GM15510 (cell line): ENCODE results near the gene ADGRF3.

Experiments used
- POLR2A ChIP-seq: IDR thresholded peaks from 3 replicates; pipeline ENCODE4 v1.6.1; 2011; ENCODE audit warnings: borderline replicate concordance; ENCODE audit not compliant: insufficient read length; ENCODE audit errors: extremely low read depth

The ADGRF3 gene

DNA sequence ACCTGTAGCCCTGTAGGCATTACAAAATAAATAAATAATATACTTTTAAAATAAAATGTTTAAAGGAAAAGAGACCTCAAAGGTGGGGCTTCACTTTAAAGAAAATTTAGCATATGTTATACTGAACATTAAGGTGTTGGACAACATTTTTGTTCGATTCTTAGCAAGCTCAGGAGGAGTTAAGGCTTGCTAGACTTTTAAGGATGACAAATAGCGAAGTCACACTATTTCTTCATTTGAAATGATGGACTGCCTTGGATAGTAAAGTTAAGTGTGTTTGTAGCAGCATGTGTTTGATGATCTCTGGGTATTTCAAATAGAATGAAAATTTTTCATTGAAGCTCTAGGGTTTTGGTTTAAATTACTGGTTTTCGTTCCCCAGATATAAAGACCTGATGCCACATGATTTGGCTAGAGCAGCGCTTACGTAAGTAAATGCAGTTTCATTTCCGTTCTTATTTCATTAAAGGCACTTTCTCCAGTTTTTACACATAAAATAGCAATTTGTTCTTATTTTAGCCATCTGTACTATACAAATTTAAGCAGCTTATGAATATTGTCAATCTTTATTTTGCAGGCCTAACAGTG, 76.9 kb downstream of the ADGRF3 start:
- TF ChIP-seq POLR2A: no peak

- no peak for TF ChIP-seq POLR2A
Measured at GRCh38 chr2:26268213-26268612, 78.4 kb downstream of the ADGRF3 start.
